ENCODE data around the gene INSIG1.

INSIG1 gene

DNA sequence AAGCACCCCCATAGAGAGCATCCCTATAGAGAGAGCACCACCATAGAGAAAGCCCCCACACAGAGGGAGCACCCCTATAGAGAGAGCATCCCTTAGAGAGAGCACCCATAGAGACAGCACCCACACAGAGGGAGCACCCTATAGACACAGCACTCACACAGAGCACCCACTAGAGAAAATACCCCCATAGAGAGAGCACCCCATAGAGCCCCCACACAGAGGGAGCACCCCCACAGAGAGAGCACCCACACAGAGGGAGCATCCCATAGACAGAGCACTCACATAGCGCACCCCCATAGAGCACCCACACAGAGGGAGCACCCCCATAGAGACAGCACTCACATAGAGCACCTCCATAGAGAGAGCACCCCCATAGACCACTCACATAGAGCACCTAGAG, 48.6 kb downstream of the INSIG1 start:
- TF ChIP-seq Cebpa-rat (IDR thresholded peaks at IDR 0.05), result no peak
- peaks cover 0 to 33% (median 4%) of the 10 kb centered on the region in 11 experiments; a peak in 7 of 22 replicates for H3K27me3 ChIP-seq
- no peak overlapping the region for H3K27ac ChIP-seq
- no peaks in the 10 kb centered on the region for H4K20me1 ChIP-seq
- H3K4me2 ChIP-seq, result no peak overlapping the region
- no peak overlapping the region for H3K4me3 ChIP-seq
- H3K9ac ChIP-seq, result no peak overlapping the region
- no peaks in the 10 kb centered on the region for H3K36me3 ChIP-seq
- no peaks in the 10 kb centered on the region for H3K9me3 ChIP-seq (replicated peaks in 1 of 11)
- peaks cover 17 to 48% (median 32%) of the 10 kb centered on the region in 10 experiments; a peak in 18 of 20 replicates for H3K4me1 ChIP-seq

DNA sequence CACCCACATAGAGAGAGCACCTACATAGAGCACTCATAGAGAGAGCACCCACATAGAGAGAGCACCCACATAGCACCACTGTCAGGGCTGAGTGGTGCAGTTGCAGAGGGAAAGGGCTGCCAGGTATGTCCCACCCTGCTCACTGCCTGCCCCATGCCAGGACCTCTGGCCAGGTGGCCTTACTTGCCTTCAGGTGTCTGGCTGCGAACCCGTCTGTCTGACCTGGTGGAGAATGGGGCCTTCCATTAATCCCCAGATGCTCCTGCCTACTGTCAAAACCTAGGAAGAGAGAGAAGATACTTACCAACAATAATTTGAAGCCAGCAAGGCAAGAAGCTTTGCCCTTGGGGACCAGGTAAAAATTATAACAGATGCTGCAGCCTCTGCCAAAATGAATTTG, 51.1 kb downstream of the INSIG1 start:
- H3K9me3 ChIP-seq (replicated peaks in 1 of 11), result no peaks in the 10 kb centered on the region
- H3K9ac ChIP-seq, result no peak overlapping the region
- peak overlapping the region in 2 of 11 experiments; percentile 61 to 62; a peak in 2 of 22 replicates for H3K4me2 ChIP-seq
- H3K27ac ChIP-seq, result no peak overlapping the region
- no peaks in the 10 kb centered on the region; a peak in 2 of 22 replicates for H3K36me3 ChIP-seq
- no peaks in the 10 kb centered on the region; a peak in 1 of 22 replicates for H4K20me1 ChIP-seq
- peaks cover 0 to 20% (median 4%) of the 10 kb centered on the region in 11 experiments; a peak in 5 of 22 replicates for H3K27me3 ChIP-seq
- no peak overlapping the region for H3K4me3 ChIP-seq
- H3K4me1 ChIP-seq, result peaks cover 17 to 36% (median 27%) of the 10 kb centered on the region in 10 experiments; a peak in 18 of 20 replicates
- TF ChIP-seq Cebpa-rat (IDR thresholded peaks at IDR 0.05), result no peak

GRCh38 chr7:155349601-155350331, 52.1 kb downstream of the INSIG1 start:
- H3K4me2 ChIP-seq, result peak overlapping the region; percentile 27 to 76 (median 61); a peak in 20 of 22 replicates
- H3K36me3 ChIP-seq, result peaks cover 0 to under 1% (median 0%) of the 10 kb centered on the region in 11 experiments; a peak in 3 of 22 replicates
- H3K27ac ChIP-seq, result no peak overlapping the region
- no peak for TF ChIP-seq Cebpa-rat (IDR thresholded peaks at IDR 0.05)
- peaks cover 10 to 32% (median 26%) of the 10 kb centered on the region in 10 experiments; a peak in 18 of 20 replicates for H3K4me1 ChIP-seq
- no peaks in the 10 kb centered on the region; a peak in 1 of 22 replicates for H4K20me1 ChIP-seq
- H3K9ac ChIP-seq, result peak overlapping the region in 1 of 11 experiments; percentile 21; a peak in 1 of 22 replicates
- H3K4me3 ChIP-seq, result no peak overlapping the region
- H3K9me3 ChIP-seq (replicated peaks in 1 of 11), result no peaks in the 10 kb centered on the region
- peaks cover 0 to 16% (median 4%) of the 10 kb centered on the region in 11 experiments; a peak in 4 of 22 replicates for H3K27me3 ChIP-seq

DNA sequence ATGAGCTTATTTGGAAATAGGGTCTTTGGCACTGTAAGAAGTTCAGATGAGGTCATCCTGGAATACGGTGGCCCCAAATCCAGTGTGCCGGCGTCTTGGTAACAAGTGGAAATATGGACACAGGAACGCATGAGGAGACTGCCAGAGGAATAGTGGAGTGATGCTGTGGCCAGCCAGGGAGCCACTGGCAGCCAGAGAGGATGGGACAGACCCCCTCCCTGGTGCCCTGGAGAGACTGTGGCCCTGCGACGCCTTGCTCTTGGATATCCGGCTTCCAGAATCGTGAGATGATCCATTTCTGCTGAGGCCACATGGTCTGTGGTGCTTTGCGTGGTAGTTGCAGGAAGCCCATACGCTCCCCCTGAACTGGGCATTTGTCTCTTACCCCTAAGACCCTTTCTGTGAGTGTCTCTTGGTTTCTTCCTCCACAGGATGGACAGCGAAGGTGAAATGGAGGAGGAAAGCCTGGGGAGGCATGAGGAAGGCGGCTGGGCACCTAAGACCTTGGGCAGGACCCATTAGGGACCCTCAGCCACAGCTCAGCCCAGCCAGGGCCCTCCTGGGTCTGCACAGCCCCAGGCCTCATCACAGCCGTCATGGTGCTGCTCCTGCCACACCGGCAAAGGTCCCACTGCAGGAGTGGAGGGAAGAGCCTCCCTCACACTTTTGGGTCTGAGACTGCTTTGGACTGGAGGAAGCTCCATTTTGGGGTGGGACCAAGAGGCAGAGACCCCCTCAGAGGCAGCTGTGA, 53.6 kb downstream of the INSIG1 start:
- H3K4me3 ChIP-seq, result no peak overlapping the region
- peaks cover 15 to 42% (median 36%) of the 10 kb centered on the region in 10 experiments for H3K4me1 ChIP-seq
- peak overlapping the region in 3 of 11 experiments; percentile 17 to 32 (median 20); a peak in 3 of 22 replicates for H3K27ac ChIP-seq
- H3K9ac ChIP-seq, result peak overlapping the region in 1 of 11 experiments; percentile 14; a peak in 1 of 22 replicates
- H3K27me3 ChIP-seq, result peaks cover 0 to 11% (median 0%) of the 10 kb centered on the region in 11 experiments; a peak in 3 of 22 replicates
- no peak overlapping the region for H3K4me2 ChIP-seq
- no peaks in the 10 kb centered on the region; a peak in 1 of 22 replicates for H4K20me1 ChIP-seq
- no peaks in the 10 kb centered on the region for H3K9me3 ChIP-seq (replicated peaks in 1 of 11)
- TF ChIP-seq Cebpa-rat (IDR thresholded peaks at IDR 0.05), result no peak
- H3K36me3 ChIP-seq, result peaks cover 0 to 15% (median 0%) of the 10 kb centered on the region in 11 experiments; a peak in 5 of 22 replicates

- Histone ChIP-seq H3K4me2 (no peak overlapping the region), H3K9ac (0 out of 22 replicates have a peak overlapping the region, but pooled peaks of 1 of the 11 experiments have one; percentile 14), H3K9me3 (replicated peaks in 1 of 11) (no peaks in the 10 kb centered on the region), H3K4me1 (peaks cover 24 to 51% (median 45%) of the 10 kb centered on the region in 10 experiments), H3K27ac (peak overlapping the region in 2 of 11 experiments; percentile 20 to 32; a peak in 1 of 22 replicates), H3K36me3 (peaks cover 0 to 17% (median 0%) of the 10 kb centered on the region in 11 experiments; a peak in 5 of 22 replicates), H3K27me3 (peaks cover 0 to 11% (median 0%) of the 10 kb centered on the region in 11 experiments; a peak in 3 of 22 replicates), H4K20me1 (no peaks in the 10 kb centered on the region; a peak in 1 of 22 replicates), H3K4me3 (no peak overlapping the region)
- TF ChIP-seq Cebpa-rat (IDR thresholded peaks at IDR 0.05), result no peak
Observed at GRCh38 chr7:155352076-155352752, 54.5 kb downstream of the INSIG1 start.

DNA sequence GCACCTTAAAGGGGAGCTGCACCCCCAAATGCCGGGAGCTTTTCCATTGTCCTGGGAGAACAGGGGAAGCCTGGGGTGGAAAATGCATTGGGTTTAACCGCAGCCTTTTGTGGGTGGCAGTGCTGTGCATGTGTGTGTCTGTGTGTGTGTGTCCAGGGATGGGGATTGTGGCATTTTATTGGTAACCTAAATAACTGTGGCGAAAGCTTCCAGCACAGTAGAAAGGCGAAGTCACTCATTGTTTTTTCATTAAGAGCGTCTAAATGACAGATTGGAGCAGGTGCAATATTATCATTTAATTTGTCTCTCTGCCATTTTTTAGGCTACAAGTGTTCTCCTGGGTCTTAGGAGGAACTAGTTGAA, 55.1 kb downstream of the INSIG1 start:
- no peaks in the 10 kb centered on the region for H3K9me3 ChIP-seq (replicated peaks in 1 of 11)
- H3K4me2 ChIP-seq, result no peak overlapping the region
- H3K4me3 ChIP-seq, result no peak overlapping the region
- no peak overlapping the region for H3K9ac ChIP-seq
- peaks cover 30 to 56% (median 50%) of the 10 kb centered on the region in 10 experiments for H3K4me1 ChIP-seq
- H4K20me1 ChIP-seq, result no peaks in the 10 kb centered on the region; a peak in 1 of 22 replicates
- TF ChIP-seq Cebpa-rat (IDR thresholded peaks at IDR 0.05), result no peak
- peaks cover 0 to 17% (median 0%) of the 10 kb centered on the region in 11 experiments; a peak in 5 of 22 replicates for H3K36me3 ChIP-seq
- H3K27me3 ChIP-seq, result peaks cover 0 to 11% (median 0%) of the 10 kb centered on the region in 11 experiments; a peak in 3 of 22 replicates
- H3K27ac ChIP-seq, result no peak overlapping the region

GRCh38 chr7:155353256-155353897, 55.7 kb downstream of the INSIG1 start:
- no peaks in the 10 kb centered on the region; a peak in 1 of 22 replicates for H4K20me1 ChIP-seq
- H3K4me1 ChIP-seq, result peaks cover 36 to 63% (median 56%) of the 10 kb centered on the region in 10 experiments
- H3K36me3 ChIP-seq, result peaks cover 0 to 17% (median 0%) of the 10 kb centered on the region in 11 experiments; a peak in 5 of 22 replicates
- H3K4me2 ChIP-seq, result peak overlapping the region in 2 of 11 experiments; percentile 3 to 24; a peak in 1 of 22 replicates
- no peak overlapping the region for H3K27ac ChIP-seq
- TF ChIP-seq Cebpa-rat (IDR thresholded peaks at IDR 0.05), result no peak
- peaks cover 0 to 11% (median 0%) of the 10 kb centered on the region in 11 experiments; a peak in 3 of 22 replicates for H3K27me3 ChIP-seq
- H3K9me3 ChIP-seq (replicated peaks in 1 of 11), result no peaks in the 10 kb centered on the region
- H3K9ac ChIP-seq, result no peak overlapping the region
- no peak overlapping the region for H3K4me3 ChIP-seq
